Osteoblast (primary cell): Measurements from ENCODE around the gene NUP107. TPM values are rescaled to one million over a fixed set of nuclear protein-coding genes. Genes with fewer than 3 reads are reported as not detected.

Experiments
- DNase-seq: peaks from one replicate; pipeline ENCODE4 v3.0.0; 2011; ENCODE audit warnings: low spot score, mixed read lengths; ENCODE audit not compliant: insufficient read length; ENCODE audit errors: missing footprints
- H2AFZ ChIP-seq: 2 replicates; pipeline ENCODE4 v1.6.0; 2011; ENCODE audit warnings: mild to moderate bottlenecking, low read length
- H3K27ac ChIP-seq: 2 replicates; pipeline ENCODE4 v1.5.1; 2011; ENCODE audit warnings: mild to moderate bottlenecking, low read depth, low read length, moderate library complexity
- H3K27me3 ChIP-seq: 2 replicates; pipeline ENCODE4 v1.6.0; 2012; ENCODE audit warnings: mild to moderate bottlenecking, control low read depth, inconsistent platforms, low read length, moderate library complexity; ENCODE audit not compliant: insufficient read depth
- H3K36me3 ChIP-seq: 2 replicates; pipeline ENCODE4 v1.5.1; 2011; ENCODE audit warnings: mild to moderate bottlenecking, low read length, control low read depth, moderate library complexity; ENCODE audit not compliant: insufficient read depth
- H3K4me1 ChIP-seq: 2 replicates; pipeline ENCODE4 v1.5.1; 2011; ENCODE audit warnings: mild to moderate bottlenecking, low read length, control low read depth, moderate library complexity; ENCODE audit not compliant: insufficient read depth
- H3K4me2 ChIP-seq: 2 replicates; pipeline ENCODE4 v1.6.0; 2011; ENCODE audit warnings: mild to moderate bottlenecking, low read length; ENCODE audit not compliant: insufficient read depth
- H3K4me3 ChIP-seq: fragments of 200-600 bp; sonication (generic); 3 replicates; pipeline ENCODE4 v1.5.1; 2012; ENCODE audit warnings: mild to moderate bottlenecking, low read length, inconsistent platforms; ENCODE audit not compliant: insufficient read depth
- H3K79me2 ChIP-seq: 2 replicates; pipeline ENCODE4 v1.6.0; 2012; ENCODE audit warnings: mild to moderate bottlenecking, low read length, control low read depth, inconsistent platforms; ENCODE audit not compliant: insufficient read depth
- H3K9me3 ChIP-seq: 2 replicates; pipeline ENCODE4 v1.5.1; 2011; ENCODE audit warnings: low read depth, low read length, control low read depth
- H4K20me1 ChIP-seq: 2 replicates; pipeline ENCODE4 v1.6.0; 2012; ENCODE audit warnings: mild to moderate bottlenecking, low read length, control low read depth; ENCODE audit not compliant: insufficient read depth
- total RNA-seq: library from RNA; depleted of rRNA; stranded (reverse); fragments of >200 nt; gene quantifications from 2 replicates; pipeline ENCODE4 v1.2.3, GENCODE V29; 2012
- TF ChIP-seq, protein P1 (sequence below): IDR thresholded peaks from 2 replicates; pipeline ENCODE4 v1.5.1; 2011; ENCODE audit warnings: mild to moderate bottlenecking, low read depth, low read length, moderate library complexity; ENCODE audit errors: extremely low read depth

Gene NUP107
- total RNA-seq, 1 donor: 43.8 TPM

DNA sequence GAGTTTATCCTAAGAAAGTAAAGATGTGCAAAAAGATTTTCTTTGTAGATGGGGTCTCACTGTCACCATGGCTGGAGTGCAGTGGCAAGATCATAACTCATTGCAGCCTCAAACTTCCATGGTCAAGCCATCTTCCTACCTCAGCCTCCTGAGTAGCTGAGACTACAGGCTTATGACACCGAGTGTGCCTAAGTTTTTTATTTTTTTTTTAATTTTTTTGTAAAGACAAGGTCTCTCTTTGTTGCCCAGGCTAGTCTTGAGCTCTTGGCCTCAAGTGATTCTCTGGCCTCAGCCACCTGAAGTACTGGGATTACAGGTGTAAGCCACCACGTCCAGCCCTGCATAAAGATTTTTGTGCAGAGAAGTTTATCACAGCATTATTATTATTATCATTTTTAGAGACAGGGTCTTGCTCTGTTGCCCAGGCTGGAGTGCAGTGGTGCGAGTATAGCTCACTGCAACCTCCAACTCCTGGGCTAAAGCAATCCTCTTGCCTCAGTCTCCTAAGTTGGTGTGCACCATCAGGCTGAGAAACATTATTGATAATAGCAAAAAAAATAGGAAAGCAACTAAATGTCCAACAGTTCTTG, 101.9 kb downstream of the NUP107 start:
- H3K79me2 ChIP-seq: no peaks in the 10 kb centered on the region
- no peak overlapping the region for H2AFZ ChIP-seq
- no peaks in the 10 kb centered on the region for H3K27me3 ChIP-seq
- no peak overlapping the region for H3K27ac ChIP-seq
- TF ChIP-seq, protein P1, sequence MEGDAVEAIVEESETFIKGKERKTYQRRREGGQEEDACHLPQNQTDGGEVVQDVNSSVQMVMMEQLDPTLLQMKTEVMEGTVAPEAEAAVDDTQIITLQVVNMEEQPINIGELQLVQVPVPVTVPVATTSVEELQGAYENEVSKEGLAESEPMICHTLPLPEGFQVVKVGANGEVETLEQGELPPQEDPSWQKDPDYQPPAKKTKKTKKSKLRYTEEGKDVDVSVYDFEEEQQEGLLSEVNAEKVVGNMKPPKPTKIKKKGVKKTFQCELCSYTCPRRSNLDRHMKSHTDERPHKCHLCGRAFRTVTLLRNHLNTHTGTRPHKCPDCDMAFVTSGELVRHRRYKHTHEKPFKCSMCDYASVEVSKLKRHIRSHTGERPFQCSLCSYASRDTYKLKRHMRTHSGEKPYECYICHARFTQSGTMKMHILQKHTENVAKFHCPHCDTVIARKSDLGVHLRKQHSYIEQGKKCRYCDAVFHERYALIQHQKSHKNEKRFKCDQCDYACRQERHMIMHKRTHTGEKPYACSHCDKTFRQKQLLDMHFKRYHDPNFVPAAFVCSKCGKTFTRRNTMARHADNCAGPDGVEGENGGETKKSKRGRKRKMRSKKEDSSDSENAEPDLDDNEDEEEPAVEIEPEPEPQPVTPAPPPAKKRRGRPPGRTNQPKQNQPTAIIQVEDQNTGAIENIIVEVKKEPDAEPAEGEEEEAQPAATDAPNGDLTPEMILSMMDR: no peak
- H3K4me3 ChIP-seq: no peak overlapping the region
- H3K4me2 ChIP-seq: no peak overlapping the region
- H3K36me3 ChIP-seq: no peaks in the 10 kb centered on the region
- peaks cover 23% of the 10 kb centered on the region for H3K4me1 ChIP-seq
- H3K9me3 ChIP-seq: no peaks in the 10 kb centered on the region
- no peak for DNase-seq
- no peaks in the 10 kb centered on the region for H4K20me1 ChIP-seq

DNA sequence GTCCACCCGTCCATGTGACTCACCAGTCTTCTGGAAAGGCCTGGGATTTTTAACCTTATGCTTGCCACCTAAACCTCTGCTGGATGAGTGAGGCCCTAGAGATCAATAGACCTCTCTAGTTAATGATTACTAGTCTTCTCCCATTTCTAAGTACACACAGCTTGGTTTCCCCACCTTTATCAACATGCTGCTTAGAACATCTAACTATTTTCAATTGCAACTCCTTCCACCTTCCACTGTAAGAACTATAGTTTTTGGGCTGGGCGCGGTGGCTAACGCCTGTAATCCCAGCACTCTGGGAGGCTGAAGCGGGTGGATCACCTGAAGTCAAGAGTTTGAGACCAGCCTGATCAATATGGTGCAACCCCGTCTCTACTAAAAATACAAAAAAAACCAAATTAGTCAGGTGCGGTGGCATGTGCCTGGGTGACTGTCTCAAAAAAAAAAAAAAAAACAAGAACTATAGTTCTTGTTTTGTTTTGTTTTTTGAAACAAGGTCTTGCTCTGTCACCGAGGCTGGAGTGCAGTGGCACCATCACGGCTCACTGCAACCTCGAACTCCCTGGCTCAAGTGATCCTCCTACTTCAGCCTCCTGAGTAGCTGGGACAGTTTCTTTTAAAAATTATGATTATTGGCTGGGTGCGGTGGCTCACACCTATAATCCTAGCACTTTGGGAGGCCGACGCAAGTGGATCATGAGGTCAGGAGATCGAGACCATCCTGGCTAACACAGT, 102.5 kb downstream of the NUP107 start:
- H3K36me3 ChIP-seq: no peaks in the 10 kb centered on the region
- no peaks in the 10 kb centered on the region for H3K9me3 ChIP-seq
- no peaks in the 10 kb centered on the region for H4K20me1 ChIP-seq
- TF ChIP-seq, protein P1: no peak
- no peak overlapping the region for H3K4me3 ChIP-seq
- H3K27ac ChIP-seq: no peak overlapping the region
- no peaks in the 10 kb centered on the region for H3K27me3 ChIP-seq
- H2AFZ ChIP-seq: no peak overlapping the region
- H3K4me1 ChIP-seq: peaks cover 19% of the 10 kb centered on the region
- H3K4me2 ChIP-seq: no peak overlapping the region
- no peak for DNase-seq
- no peaks in the 10 kb centered on the region for H3K79me2 ChIP-seq

DNA sequence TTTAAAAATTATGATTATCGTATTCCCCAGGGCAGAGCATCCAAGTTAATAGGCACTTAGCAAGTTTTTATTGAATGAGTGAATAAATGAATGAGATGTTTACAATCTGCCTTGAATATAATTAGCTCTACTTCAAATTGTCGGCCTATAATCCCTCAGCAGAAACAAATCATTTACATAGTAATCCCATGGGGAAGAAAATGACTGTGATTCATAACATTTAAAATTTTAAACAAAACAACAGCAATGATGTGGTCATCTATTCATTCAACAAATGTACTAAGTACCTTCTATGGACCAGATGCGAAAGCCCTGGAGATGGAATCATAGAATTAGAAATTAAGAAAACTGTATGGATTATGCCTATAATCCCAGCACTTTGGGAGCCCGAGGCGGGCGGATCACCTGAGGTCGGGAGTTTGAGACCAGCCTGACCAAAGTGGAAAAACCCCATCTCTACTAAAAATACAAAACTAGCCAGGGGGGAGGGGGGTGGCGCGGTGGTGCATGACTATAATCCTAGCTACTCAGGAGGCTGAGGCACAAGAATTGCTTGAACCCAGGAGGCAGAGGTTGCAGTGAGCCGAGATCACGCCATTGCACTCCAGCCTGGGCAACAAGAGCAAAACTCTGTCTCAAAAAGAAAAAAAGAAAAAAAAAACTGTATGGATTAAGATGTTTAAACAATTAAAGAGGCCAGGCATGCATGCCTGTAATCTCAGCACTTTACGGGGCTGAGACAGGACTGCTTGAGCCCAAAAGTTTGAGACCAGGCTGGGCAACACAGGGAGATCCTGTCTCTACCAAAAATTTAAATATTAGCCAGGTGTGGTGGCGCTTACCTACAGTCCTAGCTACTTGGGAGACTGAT, 103.5 kb downstream of the NUP107 start:
- Histone ChIP-seq H3K79me2 (no peaks in the 10 kb centered on the region), H3K36me3 (no peaks in the 10 kb centered on the region), H2AFZ (no peak overlapping the region), H3K4me3 (no peak overlapping the region), H4K20me1 (no peaks in the 10 kb centered on the region), H3K4me2 (no peak overlapping the region), H3K27ac (no peak overlapping the region), H3K27me3 (no peaks in the 10 kb centered on the region), H3K9me3 (no peaks in the 10 kb centered on the region), H3K4me1 (peaks cover 22% of the 10 kb centered on the region)
- peak; percentile 17 for DNase-seq
- TF ChIP-seq, protein P1: no peak

DNA sequence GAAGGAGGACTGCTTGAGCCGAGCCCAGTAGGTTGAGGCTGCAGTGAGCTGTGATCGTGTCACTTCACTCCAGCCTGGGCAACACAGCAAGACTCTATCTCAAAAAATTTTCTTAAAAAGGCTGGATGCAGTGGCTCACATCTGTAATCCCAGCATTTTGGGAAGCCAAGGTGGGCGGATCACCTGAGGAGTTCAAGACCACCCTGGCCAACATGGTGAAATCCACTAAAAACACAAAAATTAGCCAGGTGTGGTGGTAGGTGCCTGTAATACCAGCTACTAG, 104.1 kb downstream of the NUP107 start:
- H3K79me2 ChIP-seq: no peaks in the 10 kb centered on the region
- no peak overlapping the region for H2AFZ ChIP-seq
- H3K27ac ChIP-seq: no peak overlapping the region
- H4K20me1 ChIP-seq: no peaks in the 10 kb centered on the region
- no peak for DNase-seq
- no peaks in the 10 kb centered on the region for H3K9me3 ChIP-seq
- TF ChIP-seq, protein P1: no peak
- peaks cover 21% of the 10 kb centered on the region for H3K4me1 ChIP-seq
- H3K27me3 ChIP-seq: no peaks in the 10 kb centered on the region
- no peaks in the 10 kb centered on the region for H3K36me3 ChIP-seq
- H3K4me3 ChIP-seq: no peak overlapping the region
- no peak overlapping the region for H3K4me2 ChIP-seq
